PFSK-1 (cell line): ENCODE data around the gene RASSF8.

Experiments
- FOXP2 ChIP-seq: optimal IDR thresholded peaks from 2 replicates; pipeline ENCODE3; 2011; ENCODE audit warnings: borderline replicate concordance, control low read depth, inconsistent platforms; ENCODE audit not compliant: insufficient read depth; ENCODE audit errors: extremely low read length, extremely low read depth
- POLR2AphosphoS5 ChIP-seq: IDR thresholded peaks from 2 replicates; pipeline ENCODE4 v1.6.1; 2012; ENCODE audit warnings: low read depth, mild to moderate bottlenecking, control low read depth, low read length, moderate library complexity
- SIN3A ChIP-seq: IDR thresholded peaks from 2 replicates; pipeline ENCODE4 v1.6.1; 2012; ENCODE audit warnings: mild to moderate bottlenecking, low read length, moderate library complexity, borderline replicate concordance; ENCODE audit not compliant: insufficient read depth
- TF ChIP-seq, protein P1 (sequence below), 2 experiments: IDR thresholded peaks; 2 replicates each; pipeline versions ENCODE4 v1.6.1 to v1.8.0; 2011 to 2012; ENCODE audit warnings: low read depth in 2 of 2, low read length in 2 of 2, control low read depth in 1 of 2, inconsistent platforms in 1 of 2, mild to moderate bottlenecking in 1 of 2, moderate library complexity in 1 of 2; ENCODE audit not compliant: insufficient read depth in 1 of 2

- no peak for TF ChIP-seq SIN3A
- no peak for TF ChIP-seq POLR2AphosphoS5
- TF ChIP-seq, protein P1, sequence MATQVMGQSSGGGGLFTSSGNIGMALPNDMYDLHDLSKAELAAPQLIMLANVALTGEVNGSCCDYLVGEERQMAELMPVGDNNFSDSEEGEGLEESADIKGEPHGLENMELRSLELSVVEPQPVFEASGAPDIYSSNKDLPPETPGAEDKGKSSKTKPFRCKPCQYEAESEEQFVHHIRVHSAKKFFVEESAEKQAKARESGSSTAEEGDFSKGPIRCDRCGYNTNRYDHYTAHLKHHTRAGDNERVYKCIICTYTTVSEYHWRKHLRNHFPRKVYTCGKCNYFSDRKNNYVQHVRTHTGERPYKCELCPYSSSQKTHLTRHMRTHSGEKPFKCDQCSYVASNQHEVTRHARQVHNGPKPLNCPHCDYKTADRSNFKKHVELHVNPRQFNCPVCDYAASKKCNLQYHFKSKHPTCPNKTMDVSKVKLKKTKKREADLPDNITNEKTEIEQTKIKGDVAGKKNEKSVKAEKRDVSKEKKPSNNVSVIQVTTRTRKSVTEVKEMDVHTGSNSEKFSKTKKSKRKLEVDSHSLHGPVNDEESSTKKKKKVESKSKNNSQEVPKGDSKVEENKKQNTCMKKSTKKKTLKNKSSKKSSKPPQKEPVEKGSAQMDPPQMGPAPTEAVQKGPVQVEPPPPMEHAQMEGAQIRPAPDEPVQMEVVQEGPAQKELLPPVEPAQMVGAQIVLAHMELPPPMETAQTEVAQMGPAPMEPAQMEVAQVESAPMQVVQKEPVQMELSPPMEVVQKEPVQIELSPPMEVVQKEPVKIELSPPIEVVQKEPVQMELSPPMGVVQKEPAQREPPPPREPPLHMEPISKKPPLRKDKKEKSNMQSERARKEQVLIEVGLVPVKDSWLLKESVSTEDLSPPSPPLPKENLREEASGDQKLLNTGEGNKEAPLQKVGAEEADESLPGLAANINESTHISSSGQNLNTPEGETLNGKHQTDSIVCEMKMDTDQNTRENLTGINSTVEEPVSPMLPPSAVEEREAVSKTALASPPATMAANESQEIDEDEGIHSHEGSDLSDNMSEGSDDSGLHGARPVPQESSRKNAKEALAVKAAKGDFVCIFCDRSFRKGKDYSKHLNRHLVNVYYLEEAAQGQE (IDR thresholded peaks at IDR 0.05; ENCODE audit: insufficient read depth in 1 of 2, low read depth in 2 of 2, low read length in 2 of 2), result no peak
- TF ChIP-seq FOXP2, result no peak
Measured at GRCh38 chr12:25925064-25925463, 33.4 kb upstream of the RASSF8 start.
